ENCODE results near the gene LCP2. TPM values are rescaled to one million over a fixed set of nuclear protein-coding genes. Genes with fewer than 3 reads are reported as not detected.

LCP2 gene
- polyA plus RNA-seq, 3 donors: 52.0 to 177 (median 89.5) TPM

DNA sequence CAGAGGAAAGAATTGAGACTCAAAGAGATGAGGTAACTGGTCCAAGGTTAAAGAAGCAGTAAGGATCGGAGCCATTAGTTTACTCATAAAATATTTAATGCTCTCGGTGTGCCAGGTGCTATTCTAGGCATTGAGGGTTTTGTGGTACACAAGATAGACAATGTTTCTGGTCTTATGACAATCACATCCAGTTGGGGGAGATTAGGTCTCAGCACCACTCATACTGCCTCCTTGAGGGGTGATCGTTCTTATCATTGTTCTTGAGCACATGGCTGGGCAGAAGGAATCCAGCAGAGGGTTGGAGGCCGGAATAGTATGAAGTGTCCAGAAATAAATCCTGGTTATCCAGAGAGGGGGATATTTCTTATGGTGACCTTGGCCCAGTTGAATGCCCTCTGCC lies 40.7 kb upstream of the LCP2 start:
- Mint-ChIP-seq H3K9me3 (no peaks in the 10 kb centered on the region), H3K27me3 (ENCODE audit: low read depth in 3 of 3) (peaks cover 0 to 9% (median 3%) of the 10 kb centered on the region in 3 donors), H3K36me3 (peaks cover 0 to 10% of the 10 kb centered on the region in 2 donors), H3K27ac (peak overlapping the region in 3 of 7 donors; percentile 49 to 72 (median 62)), H3K4me1 (peaks cover 71% of the 10 kb centered on the region), H3K4me3 (no peak overlapping the region)
- TF ChIP-seq, protein P1, sequence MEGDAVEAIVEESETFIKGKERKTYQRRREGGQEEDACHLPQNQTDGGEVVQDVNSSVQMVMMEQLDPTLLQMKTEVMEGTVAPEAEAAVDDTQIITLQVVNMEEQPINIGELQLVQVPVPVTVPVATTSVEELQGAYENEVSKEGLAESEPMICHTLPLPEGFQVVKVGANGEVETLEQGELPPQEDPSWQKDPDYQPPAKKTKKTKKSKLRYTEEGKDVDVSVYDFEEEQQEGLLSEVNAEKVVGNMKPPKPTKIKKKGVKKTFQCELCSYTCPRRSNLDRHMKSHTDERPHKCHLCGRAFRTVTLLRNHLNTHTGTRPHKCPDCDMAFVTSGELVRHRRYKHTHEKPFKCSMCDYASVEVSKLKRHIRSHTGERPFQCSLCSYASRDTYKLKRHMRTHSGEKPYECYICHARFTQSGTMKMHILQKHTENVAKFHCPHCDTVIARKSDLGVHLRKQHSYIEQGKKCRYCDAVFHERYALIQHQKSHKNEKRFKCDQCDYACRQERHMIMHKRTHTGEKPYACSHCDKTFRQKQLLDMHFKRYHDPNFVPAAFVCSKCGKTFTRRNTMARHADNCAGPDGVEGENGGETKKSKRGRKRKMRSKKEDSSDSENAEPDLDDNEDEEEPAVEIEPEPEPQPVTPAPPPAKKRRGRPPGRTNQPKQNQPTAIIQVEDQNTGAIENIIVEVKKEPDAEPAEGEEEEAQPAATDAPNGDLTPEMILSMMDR (IDR thresholded peaks at IDR 0.05): no peak
- DNase-seq: no peak
- H3K4me3 ChIP-seq (replicated peaks in 1 of 3; ENCODE audit: low read depth in 2 of 3, low read length in 3 of 3): no peak overlapping the region
- H3K27ac ChIP-seq (ENCODE audit: low read depth in 1 of 2, low read length in 2 of 2): peak overlapping the region in 1 of 2 donors; percentile 5
- H3K9me3 ChIP-seq (replicated peaks in 1 of 2; ENCODE audit: control insufficient read depth in 1 of 2, insufficient read depth in 1 of 2, low read length in 2 of 2): no peaks in the 10 kb centered on the region
- H2AFZ ChIP-seq (ENCODE audit: insufficient read depth, low read depth, low read length, poor library complexity, severe bottlenecking): no peak overlapping the region
- intact Hi-C loops (cut with micrococcal nuclease): loop anchor here (5.0 kb wide), 2 partner anchors 71 to 111 kb away; no protein-coding TSS in a partner anchor
- no peaks in the 10 kb centered on the region for H4K20me1 ChIP-seq (ENCODE audit: insufficient read depth, low read length)
- H3K36me3 ChIP-seq (replicated peaks in 1 of 2; ENCODE audit: control insufficient read depth in 1 of 2, insufficient read depth in 2 of 2, low read length in 2 of 2): no peaks in the 10 kb centered on the region
- H3K79me2 ChIP-seq (ENCODE audit: insufficient read depth, low read length): no peaks in the 10 kb centered on the region
- H3K9ac ChIP-seq (ENCODE audit: insufficient read depth, low read length, poor library complexity, severe bottlenecking): no peak overlapping the region
- H3K4me1 ChIP-seq (ENCODE audit: control insufficient read depth in 1 of 2, insufficient read depth in 2 of 2, low read length in 2 of 2): peaks cover 70 to 75% of the 10 kb centered on the region in 2 donors
- WGBS (ENCODE audit: insufficient coverage): 100% methylated on average over 1 of the region's 4 CpGs
- no peak overlapping the region for H3K4me2 ChIP-seq (replicated peaks; ENCODE audit: extremely low read depth, low read length, poor library complexity, severe bottlenecking)
- H3K27me3 ChIP-seq (ENCODE audit: control insufficient read depth in 2 of 2, insufficient read depth in 2 of 2, low read length in 2 of 2): no peaks in the 10 kb centered on the region

DNA sequence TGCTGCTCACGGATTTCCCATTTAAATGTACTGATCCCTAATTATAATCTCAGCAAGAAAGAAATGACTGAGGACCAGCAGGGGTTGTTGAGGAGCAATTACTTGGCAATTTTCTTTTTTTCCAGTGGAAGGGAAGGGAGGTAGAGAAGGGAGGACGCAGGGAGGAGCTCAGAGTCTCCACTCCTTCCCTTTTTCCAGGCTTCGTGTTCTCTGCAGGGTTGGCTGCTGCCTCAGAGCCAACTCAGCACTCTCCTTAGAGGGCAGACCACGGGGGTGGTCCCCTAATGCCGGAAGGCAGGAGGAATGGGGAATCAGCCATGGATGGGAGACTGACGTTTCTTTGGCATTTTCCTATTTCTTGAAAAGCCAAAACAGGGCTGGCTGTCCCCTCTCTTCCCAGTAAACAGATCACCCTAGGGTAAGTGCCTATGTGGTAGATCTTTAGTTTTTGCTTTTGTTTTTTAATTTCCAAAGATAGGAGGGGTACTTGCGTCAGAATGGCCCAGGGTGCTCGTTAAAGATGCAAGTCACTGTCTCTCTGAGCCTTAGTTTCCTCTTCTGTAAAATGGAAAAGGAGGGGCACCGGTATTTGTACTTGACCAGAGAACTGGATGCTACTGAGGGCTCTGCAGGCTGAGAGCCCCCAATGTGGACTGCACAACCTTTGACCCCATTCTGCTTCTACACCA lies 39.6 kb upstream of the LCP2 start:
- peaks cover 75 to 79% of the 10 kb centered on the region in 2 donors for H3K4me1 ChIP-seq (ENCODE audit: control insufficient read depth in 1 of 2, insufficient read depth in 2 of 2, low read length in 2 of 2)

More for the DNA sequence above, 39.6 kb upstream of the LCP2 start:
- Mint-ChIP-seq H3K9me3 (no peaks in the 10 kb centered on the region), H3K27me3 (ENCODE audit: low read depth in 3 of 3) (peaks cover 0 to 13% (median 3%) of the 10 kb centered on the region in 3 donors), H3K36me3 (peaks cover 2 to 10% of the 10 kb centered on the region in 2 donors), H3K4me3 (peak overlapping the region; percentile 54 to 63), H3K27ac (peak overlapping the region in 6 of 7 donors; percentile 86 to 90 (median 88)), H3K4me1 (peaks cover 76% of the 10 kb centered on the region)
- no peaks in the 10 kb centered on the region for H3K27me3 ChIP-seq (ENCODE audit: control insufficient read depth in 2 of 2, insufficient read depth in 2 of 2, low read length in 2 of 2)
- H3K79me2 ChIP-seq (ENCODE audit: insufficient read depth, low read length): no peaks in the 10 kb centered on the region
- peak overlapping the region; percentile 44 for H3K9ac ChIP-seq (ENCODE audit: insufficient read depth, low read length, poor library complexity, severe bottlenecking)
- no peaks in the 10 kb centered on the region for H3K9me3 ChIP-seq (replicated peaks in 1 of 2; ENCODE audit: control insufficient read depth in 1 of 2, insufficient read depth in 1 of 2, low read length in 2 of 2)
- 0% methylated on average over 2 of the region's 9 CpGs for WGBS (ENCODE audit: insufficient coverage)
- H3K36me3 ChIP-seq (replicated peaks in 1 of 2; ENCODE audit: control insufficient read depth in 1 of 2, insufficient read depth in 2 of 2, low read length in 2 of 2): no peaks in the 10 kb centered on the region
- TF ChIP-seq, protein P1 (IDR thresholded peaks at IDR 0.05): no peak
- H3K27ac ChIP-seq (ENCODE audit: low read depth in 1 of 2, low read length in 2 of 2): peak overlapping the region; percentile 62 to 82
- peak overlapping the region; percentile 59 for H3K4me2 ChIP-seq (replicated peaks; ENCODE audit: extremely low read depth, low read length, poor library complexity, severe bottlenecking)
- peak overlapping the region in 2 of 3 experiments; percentile 13 to 55 for H3K4me3 ChIP-seq (replicated peaks in 1 of 3; ENCODE audit: low read depth in 2 of 3, low read length in 3 of 3)
- no peaks in the 10 kb centered on the region for H4K20me1 ChIP-seq (ENCODE audit: insufficient read depth, low read length)
- intact Hi-C loops (cut with micrococcal nuclease): loop anchor here (5.0 kb wide), 2 partner anchors 70 to 110 kb away; no protein-coding TSS in a partner anchor
- no peak overlapping the region for H2AFZ ChIP-seq (ENCODE audit: insufficient read depth, low read depth, low read length, poor library complexity, severe bottlenecking)
- DNase-seq: peak in 2 of 3 donors; percentile 65 to 66
